Stimulated activated CD8-positive, alpha-beta memory T cell treated with anti-CD3 and anti-CD28 coated beads, Interleukin-12 subunit alpha, Interleukin-12 subunit beta, amount 100 ng/mL, for 1 hour (primary cell): ENCODE results near the gene CWH43.
"Not testable (repeated sequence)": the region's sequence is repeated elsewhere in the genome, so short reads cannot be mapped to it uniquely, and the experiment has no call there.

Experiments used
- DNase-seq: peaks from one replicate; pipeline ENCODE4 v3.0.0-alpha.2; 2020; ENCODE audit warnings: low read depth

CWH43 gene

GRCh38 chr4:48976041-48976440 lies 10.0 kb upstream of the CWH43 start:
- DNase-seq: no peak

GRCh38 chr4:48979914-48980579 lies 6.0 kb upstream of the CWH43 start:
- no peak for DNase-seq

GRCh38 chr4:48984005-48984404 lies 2.1 kb upstream of the CWH43 start:
- not testable (repeated sequence) for DNase-seq

GRCh38 chr4:48985602-48985975 lies 486 bp upstream of the CWH43 start:
- DNase-seq: no peak

GRCh38 chr4:48986654-48987164 lies 634 bp downstream of the CWH43 start:
- no peak for DNase-seq

- no peak for DNase-seq
Measured at GRCh38 chr4:48989461-48990203, 3.6 kb downstream of the CWH43 start.

- no peak for DNase-seq
Measured at GRCh38 chr4:48991357-48991756, 5.3 kb downstream of the CWH43 start.

- DNase-seq: no peak
Measured at GRCh38 chr4:48997962-48998361, 11.9 kb downstream of the CWH43 start.

GRCh38 chr4:48998440-48998839 lies 12.4 kb downstream of the CWH43 start:
- DNase-seq: no peak

GRCh38 chr4:49000806-49001205 lies 14.7 kb downstream of the CWH43 start:
- no peak for DNase-seq

GRCh38 chr4:49002931-49003330 lies 16.9 kb downstream of the CWH43 start:
- no peak for DNase-seq

GRCh38 chr4:49018718-49019295 lies 32.7 kb downstream of the CWH43 start:
- no peak for DNase-seq

- no peak for DNase-seq
Measured at GRCh38 chr4:49032440-49033161, 46.5 kb downstream of the CWH43 start.

GRCh38 chr4:49036528-49036927 lies 50.5 kb downstream of the CWH43 start:
- DNase-seq: no peak

GRCh38 chr4:49044270-49044669 lies 58.2 kb downstream of the CWH43 start:
- DNase-seq: no peak

GRCh38 chr4:49058306-49058705 lies 72.2 kb downstream of the CWH43 start:
- DNase-seq: no peak

- no peak for DNase-seq
Measured at GRCh38 chr4:49063670-49064069, 77.6 kb downstream of the CWH43 start.

- DNase-seq: not testable (repeated sequence)
Measured at GRCh38 chr4:49072196-49072595, 86.1 kb downstream of the CWH43 start.

GRCh38 chr4:49091883-49092282 lies 105.8 kb downstream of the CWH43 start:
- not testable (repeated sequence) for DNase-seq

- DNase-seq: not testable (repeated sequence)
Measured at GRCh38 chr4:49092608-49093135, 106.6 kb downstream of the CWH43 start.

- not testable (repeated sequence) for DNase-seq
Measured at GRCh38 chr4:49096215-49096614, 110.1 kb downstream of the CWH43 start.

GRCh38 chr4:49096627-49097026 lies 110.6 kb downstream of the CWH43 start:
- not testable (repeated sequence) for DNase-seq
